Effector memory CD4-positive, alpha-beta T cell (primary cell): Measurements from ENCODE around the gene KLHL36.
"Not testable (repeated sequence)": the region's sequence is repeated elsewhere in the genome, so short reads cannot be mapped to it uniquely, and the experiment has no call there.

ENCODE experiments used
- DNase-seq, 3 donors: peaks; one replicate each; pipeline ENCODE4 v3.0.0-alpha.2; 2020
- H3K27ac ChIP-seq: 2 replicates; pipeline ENCODE4 v1.7.0; 2013; ENCODE audit warnings: mild to moderate bottlenecking, low read length, moderate library complexity; ENCODE audit not compliant: insufficient read depth, poor library complexity, severe bottlenecking
- H3K27me3 ChIP-seq: replicated peaks from 2 replicates; pipeline ENCODE4 v1.7.0; 2013; ENCODE audit warnings: mild to moderate bottlenecking, low read length; ENCODE audit not compliant: insufficient read depth, control insufficient read depth, poor library complexity, severe bottlenecking
- H3K36me3 ChIP-seq: 2 replicates; pipeline ENCODE4 v1.7.0; 2013; ENCODE audit warnings: mild to moderate bottlenecking, low read length, moderate library complexity; ENCODE audit not compliant: control insufficient read depth, insufficient read depth
- H3K4me1 ChIP-seq: 2 replicates; pipeline ENCODE4 v1.7.0; 2013; ENCODE audit warnings: low read length, mild to moderate bottlenecking; ENCODE audit not compliant: control insufficient read depth, insufficient read depth, poor library complexity, severe bottlenecking
- H3K4me3 ChIP-seq: 2 replicates; pipeline ENCODE4 v1.7.0; 2013; ENCODE audit warnings: low read length, low read depth, mild to moderate bottlenecking; ENCODE audit not compliant: insufficient read depth, poor library complexity, severe bottlenecking
- H3K9me3 ChIP-seq: 2 replicates; pipeline ENCODE4 v1.7.0; 2013; ENCODE audit warnings: mild to moderate bottlenecking, low read length, moderate library complexity; ENCODE audit not compliant: control insufficient read depth

Gene KLHL36

DNA sequence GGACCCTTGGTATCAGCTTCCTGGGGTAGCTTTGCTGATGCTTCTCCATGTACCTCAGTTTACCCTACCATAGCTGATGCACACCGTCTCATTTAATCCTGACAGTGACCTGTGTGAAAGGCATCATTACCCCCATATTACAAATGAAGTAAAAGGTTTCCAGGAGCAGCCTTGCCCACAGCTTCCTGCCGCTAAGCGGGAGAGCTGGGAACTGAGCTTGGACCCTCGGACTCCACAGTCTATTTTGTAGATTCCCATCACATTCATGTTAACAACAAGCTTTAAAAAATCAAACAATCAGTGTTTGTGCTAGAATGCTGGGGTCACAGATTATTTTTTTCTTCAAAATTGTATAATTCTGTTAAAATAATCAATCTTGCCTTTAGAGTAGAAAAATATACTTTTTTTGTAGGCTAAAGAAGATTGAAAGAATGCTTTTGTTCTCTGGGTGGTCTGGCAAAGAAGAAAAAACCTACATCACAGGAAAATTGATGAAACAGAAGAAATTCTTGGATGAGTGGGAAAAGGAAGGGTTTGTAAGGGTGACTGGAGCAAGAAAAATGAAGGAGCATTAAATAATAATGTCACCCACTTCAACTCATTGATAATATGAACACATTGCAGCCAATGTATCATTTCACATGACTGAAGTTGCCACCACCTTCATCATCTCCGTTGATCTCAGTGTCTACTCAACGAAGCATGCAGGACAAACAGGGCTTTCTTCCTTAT, 41.9 kb downstream of the KLHL36 start:
- DNase-seq, result no peak
- Histone ChIP-seq H3K9me3 (no peaks in the 10 kb centered on the region), H3K4me3 (no peak overlapping the region), H3K36me3 (no peaks in the 10 kb centered on the region), H3K4me1 (no peaks in the 10 kb centered on the region), H3K27ac (no peak overlapping the region), H3K27me3 (no peaks in the 10 kb centered on the region)

- no peak for DNase-seq
- H3K36me3 ChIP-seq, result no peaks in the 10 kb centered on the region
- no peak overlapping the region for H3K4me3 ChIP-seq
- H3K27ac ChIP-seq, result no peak overlapping the region
- no peaks in the 10 kb centered on the region for H3K4me1 ChIP-seq
- no peaks in the 10 kb centered on the region for H3K27me3 ChIP-seq
- no peaks in the 10 kb centered on the region for H3K9me3 ChIP-seq
These were observed 44.3 kb downstream of the KLHL36 start for GRCh38 chr16:84692451-84693214.

GRCh38 chr16:84693869-84694268, 45.6 kb downstream of the KLHL36 start:
- not testable (repeated sequence) for H3K4me1 ChIP-seq, H3K4me3 ChIP-seq, H3K27ac ChIP-seq, H3K27me3 ChIP-seq, DNase-seq, H3K9me3 ChIP-seq, H3K36me3 ChIP-seq

DNA sequence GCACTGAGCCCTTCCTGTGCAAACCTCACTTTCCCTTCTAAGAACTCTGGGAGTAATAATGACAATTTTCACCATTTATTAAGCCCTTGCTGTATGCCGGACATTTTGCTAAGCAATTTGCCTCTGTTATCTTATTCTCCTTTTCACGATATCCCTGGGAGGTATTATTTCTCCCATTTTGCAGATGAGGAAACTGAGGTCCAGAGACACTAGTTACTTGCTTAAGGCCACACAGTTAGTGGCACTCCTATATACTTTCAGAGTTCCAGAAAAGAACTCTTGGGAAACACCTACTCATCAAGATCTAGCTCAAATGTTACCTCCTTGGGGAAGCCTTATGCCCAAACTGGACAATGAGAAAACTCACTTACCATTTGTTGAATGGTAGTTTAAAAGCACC, 46.7 kb downstream of the KLHL36 start:
- Histone ChIP-seq H3K27ac (no peak overlapping the region), H3K4me3 (no peak overlapping the region), H3K4me1 (peaks cover 9% of the 10 kb centered on the region), H3K27me3 (no peaks in the 10 kb centered on the region), H3K36me3 (no peaks in the 10 kb centered on the region), H3K9me3 (no peaks in the 10 kb centered on the region)
- no peak for DNase-seq

GRCh38 chr16:84699147-84699711, 50.9 kb downstream of the KLHL36 start:
- no peak for DNase-seq
- H3K36me3 ChIP-seq, result no peaks in the 10 kb centered on the region
- peak overlapping the region; percentile 82 for H3K27ac ChIP-seq
- H3K4me3 ChIP-seq, result peak overlapping the region; percentile 79
- H3K4me1 ChIP-seq, result peaks cover 14% of the 10 kb centered on the region
- no peaks in the 10 kb centered on the region for H3K27me3 ChIP-seq
- no peaks in the 10 kb centered on the region for H3K9me3 ChIP-seq

DNA sequence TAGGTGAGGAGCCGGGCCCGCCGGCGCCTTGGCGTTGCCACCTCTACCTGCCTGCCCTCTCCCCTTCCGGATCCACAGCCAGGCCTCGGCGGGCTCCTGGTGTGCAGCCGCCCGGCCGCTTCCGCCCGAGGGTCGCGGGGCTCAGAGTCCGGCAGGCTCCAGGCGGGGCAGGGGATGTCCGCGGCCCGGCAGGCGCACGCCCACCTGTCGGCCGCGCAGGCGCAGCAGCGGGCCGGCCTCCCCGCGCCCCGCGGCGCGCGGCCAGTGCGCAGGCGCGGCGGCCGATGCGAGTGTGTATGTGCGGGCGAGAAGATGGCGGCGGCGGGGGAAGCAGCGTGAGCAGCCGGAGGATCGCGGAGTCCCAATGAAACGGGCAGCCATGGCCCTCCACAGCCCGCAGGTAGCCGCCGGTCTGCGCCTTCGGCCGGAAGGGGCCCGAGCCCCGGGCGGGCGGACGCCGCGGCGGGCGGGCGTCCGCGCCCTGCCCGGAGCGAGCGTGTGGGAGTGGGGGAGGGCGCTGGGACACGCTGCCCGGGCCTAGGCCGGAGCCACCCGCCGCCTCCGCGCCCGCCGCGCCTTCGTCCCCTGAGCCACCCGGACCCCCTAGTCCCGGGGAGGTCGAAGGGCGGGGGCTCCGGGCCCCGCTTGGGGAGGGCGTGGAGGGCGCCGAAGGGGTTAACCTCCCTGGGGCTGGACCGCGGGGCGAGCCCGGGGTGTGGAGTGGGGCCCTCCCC, 51.6 kb downstream of the KLHL36 start, which contains the start of gene USP10:
USP10 (plus strand) TSS at position 289 of the 734 bp plus-strand sequence; CDS start at position 380, 91 bp downstream.
- H3K9me3 ChIP-seq, result no peaks in the 10 kb centered on the region
- peak within 1 kb of the TSS; percentile 82 for H3K27ac ChIP-seq
- H3K36me3 ChIP-seq, result no peaks in the 10 kb centered on the region
- DNase-seq, result peak; percentile 73 to 79 (median 78)
- no peaks in the 10 kb centered on the region for H3K27me3 ChIP-seq
- peaks cover 14% of the 10 kb centered on the region for H3K4me1 ChIP-seq
- peak within 1 kb of the TSS; percentile 79 for H3K4me3 ChIP-seq

DNA sequence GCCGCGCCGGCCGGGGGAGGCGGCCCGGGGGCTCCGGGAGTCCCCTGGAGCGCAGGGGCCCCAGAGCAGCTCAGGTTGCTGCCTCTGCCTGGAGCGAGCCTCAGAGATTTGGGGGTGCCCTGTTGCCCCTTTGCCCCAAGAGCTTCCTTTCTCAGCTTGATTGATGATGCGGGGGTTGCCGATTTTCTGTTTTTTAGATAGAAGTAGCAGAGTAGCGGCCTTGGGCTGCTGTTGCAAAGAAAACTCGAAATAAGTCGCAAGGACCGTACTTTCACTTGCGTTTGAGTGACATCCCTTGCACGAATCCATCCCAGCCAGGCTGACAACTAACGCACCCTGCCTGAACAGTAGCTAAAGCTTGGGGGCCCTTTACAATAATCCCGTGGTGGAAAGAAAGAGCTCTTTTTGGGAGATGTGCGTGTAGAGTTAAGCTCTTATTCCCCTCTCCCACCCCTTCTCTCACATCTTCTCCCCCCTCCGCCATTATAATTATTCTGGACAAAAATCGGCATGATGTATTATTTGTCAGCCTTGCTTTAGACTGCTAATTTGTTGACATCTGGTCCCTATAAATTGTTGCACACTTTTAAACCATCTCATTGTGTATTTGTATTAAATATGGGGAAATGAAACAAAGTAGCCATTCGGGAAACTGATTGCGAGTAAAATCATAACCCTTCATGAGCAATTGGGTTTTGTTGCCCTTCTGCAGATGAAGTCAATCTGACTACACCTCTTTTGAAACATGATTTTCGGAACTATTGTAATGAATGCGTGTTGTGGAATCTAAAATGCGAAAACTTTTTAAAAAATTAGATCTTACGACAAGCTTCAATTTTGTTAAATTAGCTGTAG, 52.4 kb downstream of the KLHL36 start:
- DNase-seq, result peak; percentile 10 to 26 (median 11)

GRCh38 chr16:84703681-84704080, 55.4 kb downstream of the KLHL36 start:
- H3K4me3 ChIP-seq, result no peak overlapping the region
- no peaks in the 10 kb centered on the region for H3K27me3 ChIP-seq
- DNase-seq, result no peak
- H3K4me1 ChIP-seq, result peaks cover 14% of the 10 kb centered on the region
- no peak overlapping the region for H3K27ac ChIP-seq
- no peaks in the 10 kb centered on the region for H3K36me3 ChIP-seq
- H3K9me3 ChIP-seq, result no peaks in the 10 kb centered on the region

More for the DNA sequence above, 52.4 kb downstream of the KLHL36 start:
- Histone ChIP-seq H3K9me3 (no peaks in the 10 kb centered on the region), H3K4me1 (peaks cover 14% of the 10 kb centered on the region), H3K4me3 (peak overlapping the region; percentile 79), H3K36me3 (no peaks in the 10 kb centered on the region), H3K27me3 (no peaks in the 10 kb centered on the region), H3K27ac (peak overlapping the region; percentile 82)

- H3K4me3 ChIP-seq, result no peak overlapping the region
- H3K27ac ChIP-seq, result no peak overlapping the region
- DNase-seq, result no peak
- no peaks in the 10 kb centered on the region for H3K9me3 ChIP-seq
- H3K4me1 ChIP-seq, result peaks cover 8% of the 10 kb centered on the region
- H3K36me3 ChIP-seq, result no peaks in the 10 kb centered on the region
- no peaks in the 10 kb centered on the region for H3K27me3 ChIP-seq
These were observed 55.9 kb downstream of the KLHL36 start for GRCh38 chr16:84704253-84704652.
